Endothelial cell of hepatic sinusoid (primary cell): ENCODE data around the gene DHRS3.

ENCODE experiments used
- in situ Hi-C: cut with HindIII; loops from 2 replicates; pipeline ENCODE4 v1.10.0; 2017; ENCODE audit warnings: low sequenced_read_pairs

DHRS3 gene

GRCh38 chr1:12618965-12619791 lies 1.2 kb upstream of the DHRS3 start:
- in situ Hi-C loops, result no loop called here

- in situ Hi-C loops, result no loop called here
Observed at GRCh38 chr1:12618661-12618964, 603 bp upstream of the DHRS3 start.

- in situ Hi-C loops, result no loop called here
Observed at GRCh38 chr1:12617511-12617900, 504 bp downstream of the DHRS3 start.

GRCh38 chr1:12616709-12617373 lies 1.2 kb downstream of the DHRS3 start:
- in situ Hi-C loops, result no loop called here

- in situ Hi-C loops, result no loop called here
Observed at GRCh38 chr1:12615865-12616708, 1.9 kb downstream of the DHRS3 start.

GRCh38 chr1:12615159-12615864 lies 2.7 kb downstream of the DHRS3 start:
- in situ Hi-C loops, result no loop called here

- in situ Hi-C loops, result no loop called here
Observed at GRCh38 chr1:12614402-12615158, 3.4 kb downstream of the DHRS3 start.

GRCh38 chr1:12613180-12613579 lies 4.8 kb downstream of the DHRS3 start:
- in situ Hi-C loops, result no loop called here

GRCh38 chr1:12610941-12611340 lies 7.1 kb downstream of the DHRS3 start:
- in situ Hi-C loops, result no loop called here

GRCh38 chr1:12610305-12610935 lies 7.6 kb downstream of the DHRS3 start:
- in situ Hi-C loops, result no loop called here

GRCh38 chr1:12609469-12610003 lies 8.5 kb downstream of the DHRS3 start:
- in situ Hi-C loops, result no loop called here

- in situ Hi-C loops, result no loop called here
Observed at GRCh38 chr1:12608311-12608957, 9.6 kb downstream of the DHRS3 start.

GRCh38 chr1:12607263-12607662 lies 10.7 kb downstream of the DHRS3 start:
- in situ Hi-C loops, result no loop called here

GRCh38 chr1:12604986-12605385 lies 13.0 kb downstream of the DHRS3 start:
- in situ Hi-C loops, result no loop called here

GRCh38 chr1:12604114-12604874 lies 13.7 kb downstream of the DHRS3 start:
- in situ Hi-C loops, result no loop called here

- in situ Hi-C loops, result no loop called here
Observed at GRCh38 chr1:12603224-12603623, 14.8 kb downstream of the DHRS3 start.

GRCh38 chr1:12602659-12603024 lies 15.4 kb downstream of the DHRS3 start:
- in situ Hi-C loops, result no loop called here
